ENCODE data around the gene SORCS2. TPM values are rescaled to one million over a fixed set of nuclear protein-coding genes. Genes with fewer than 3 reads are reported as not detected.

SORCS2 gene
- total RNA-seq, 1 donor from 2014 or later, result 1.7 TPM

GRCh38 chr4:7474320-7474719, 282.0 kb downstream of the SORCS2 start:
- DNase-seq (ENCODE audit: low spot score), result no peak

GRCh38 chr4:7475207-7475606, 282.9 kb downstream of the SORCS2 start:
- DNase-seq (ENCODE audit: low spot score), result no peak

- DNase-seq (ENCODE audit: low spot score), result no peak
Observed at GRCh38 chr4:7476820-7477219, 284.5 kb downstream of the SORCS2 start.

- no peak for DNase-seq (ENCODE audit: low spot score)
Observed at GRCh38 chr4:7477695-7478094, 285.4 kb downstream of the SORCS2 start.

GRCh38 chr4:7478665-7479064, 286.3 kb downstream of the SORCS2 start:
- no peak for DNase-seq (ENCODE audit: low spot score)

GRCh38 chr4:7480423-7480822, 288.1 kb downstream of the SORCS2 start:
- no peak for DNase-seq (ENCODE audit: low spot score)

GRCh38 chr4:7481227-7481626, 288.9 kb downstream of the SORCS2 start:
- no peak for DNase-seq (ENCODE audit: low spot score)

- no peak for DNase-seq (ENCODE audit: low spot score)
Observed at GRCh38 chr4:7485096-7485495, 292.8 kb downstream of the SORCS2 start.

- no peak for DNase-seq (ENCODE audit: low spot score)
Observed at GRCh38 chr4:7486101-7486500, 293.8 kb downstream of the SORCS2 start.

GRCh38 chr4:7487502-7487901, 295.2 kb downstream of the SORCS2 start:
- DNase-seq (ENCODE audit: low spot score), result no peak

GRCh38 chr4:7487998-7488671, 295.8 kb downstream of the SORCS2 start:
- no peak for DNase-seq (ENCODE audit: low spot score)

GRCh38 chr4:7491915-7492314, 299.6 kb downstream of the SORCS2 start:
- DNase-seq (ENCODE audit: low spot score), result no peak

- DNase-seq (ENCODE audit: low spot score), result no peak
Observed at GRCh38 chr4:7498446-7499200, 306.3 kb downstream of the SORCS2 start.

GRCh38 chr4:7499661-7500060, 307.3 kb downstream of the SORCS2 start:
- no peak for DNase-seq (ENCODE audit: low spot score)

GRCh38 chr4:7500404-7500803, 308.1 kb downstream of the SORCS2 start:
- no peak for DNase-seq (ENCODE audit: low spot score)

GRCh38 chr4:7501314-7501713, 309.0 kb downstream of the SORCS2 start:
- DNase-seq (ENCODE audit: low spot score), result no peak

GRCh38 chr4:7501873-7502272, 309.5 kb downstream of the SORCS2 start:
- DNase-seq (ENCODE audit: low spot score), result no peak

- DNase-seq (ENCODE audit: low spot score), result no peak
Observed at GRCh38 chr4:7503559-7504249, 311.4 kb downstream of the SORCS2 start.

- no peak for DNase-seq (ENCODE audit: low spot score)
Observed at GRCh38 chr4:7505116-7505900, 313.0 kb downstream of the SORCS2 start.

GRCh38 chr4:7506119-7506518, 313.8 kb downstream of the SORCS2 start:
- DNase-seq (ENCODE audit: low spot score), result no peak

- no peak for DNase-seq (ENCODE audit: low spot score)
Observed at GRCh38 chr4:7506572-7506971, 314.2 kb downstream of the SORCS2 start.

GRCh38 chr4:7507381-7507780, 315.0 kb downstream of the SORCS2 start:
- no peak for DNase-seq (ENCODE audit: low spot score)

Data from mucosa of gallbladder (tissue), 1 donor.